ENCODE results near the gene TMEM221.
A peak's percentile ranks its signal among the peaks of the same experiment; 100 is the strongest.

The TMEM221 gene

GRCh38 chr19:17405250-17406045 lies 43.0 kb downstream of the TMEM221 start, which contains the start of gene BST2 (continued):
- peak; percentile 26; the same call in 1 of the 2 replicates for TF ChIP-seq ZBTB44 (tag by site-specific recombination; IDR thresholded peaks at IDR 0.05)
- no peak for TF ChIP-seq SALL2 (tag by site-specific recombination; IDR thresholded peaks at IDR 0.05; ENCODE audit: borderline replicate concordance)
- no peak for TF ChIP-seq ZNF133 (tag by site-specific recombination; IDR thresholded peaks at IDR 0.05)
- TF ChIP-seq ZFP69B (tag by site-specific recombination; IDR thresholded peaks at IDR 0.05), result no peak
- TF ChIP-seq ZNF610 (tag by site-specific recombination; IDR thresholded peaks at IDR 0.05; ENCODE audit: borderline replicate concordance), result no peak
- TF ChIP-seq ZBTB21 (tag by site-specific recombination; IDR thresholded peaks at IDR 0.05), result no peak
- peak; percentile 70 for TF ChIP-seq ZNF362 (tag by site-specific recombination; IDR thresholded peaks at IDR 0.05)
- peak; percentile 51; the same call in 1 of the 2 replicates for TF ChIP-seq ZBTB8A (tag by site-specific recombination; IDR thresholded peaks at IDR 0.05)

GRCh38 chr19:17404621-17405249 lies 43.7 kb downstream of the TMEM221 start:
- Histone ChIP-seq H3K4me1 (ENCODE audit: control insufficient read depth, insufficient read depth, low read length) (no peaks in the 10 kb centered on the region), H3K27ac (ENCODE audit: extremely low read depth, low read depth, low read length) (no peak overlapping the region), H3K36me3 (ENCODE audit: control insufficient read depth in 2 of 2, insufficient read depth in 1 of 2, low read length in 2 of 2) (no peaks in the 10 kb centered on the region), H3K9me3 (ENCODE audit: control insufficient read depth, insufficient read depth, low read depth, low read length) (no peaks in the 10 kb centered on the region), H3K4me3 (ENCODE audit: low read depth, low read length) (no peak overlapping the region)
- TF ChIP-seq PRDM4 (tag by site-specific recombination; IDR thresholded peaks at IDR 0.05), result peak; percentile 100
- peak; percentile 66 for TF ChIP-seq ZBTB48 (tag by site-specific recombination; IDR thresholded peaks at IDR 0.05)
- peak; percentile 35; the same call in 1 of the 2 replicates for TF ChIP-seq PRDM10 (tag by site-specific recombination; IDR thresholded peaks at IDR 0.05)
- TF ChIP-seq ZNF121 (tag by site-specific recombination; IDR thresholded peaks at IDR 0.05), result no peak
- no peak for TF ChIP-seq BCL11B (tag by site-specific recombination; IDR thresholded peaks at IDR 0.05; ENCODE audit: low read depth)
- TF ChIP-seq PATZ1 (tag by site-specific recombination; IDR thresholded peaks at IDR 0.05), result peak; percentile 21; the same call in 1 of the 2 replicates
- no peak for TF ChIP-seq ZNF514 (tag by site-specific recombination; IDR thresholded peaks at IDR 0.05)
- TF ChIP-seq ZNF549 (tag by site-specific recombination; IDR thresholded peaks at IDR 0.05), result no peak
- TF ChIP-seq GLIS1 (tag by site-specific recombination; IDR thresholded peaks at IDR 0.05), result peak; percentile 27; the same call in 1 of the 2 replicates
- TF ChIP-seq SP7 (tag by site-specific recombination; IDR thresholded peaks at IDR 0.05), result 0 out of 2 replicates have a peak, but pooled peaks have one; percentile 20
- POLR2A ChIA-PET, result interaction anchor here (2.1 kb wide), 1 partner anchor 15 kb away, joined by 9 read pairs; the partner anchor contains the start of gene MVB12A
- CTCF ChIA-PET, result interaction anchor here (0.6 to 1.7 kb wide), 3 partner anchors 14 to 361 kb away, joined by 3 to 8 read pairs (median 3); no protein-coding TSS in a partner anchor

All from HEK293 (cell line).